ENCODE results near the gene TMEM121B. TPM values are rescaled to one million over a fixed set of nuclear protein-coding genes. Genes with fewer than 3 reads are reported as not detected.

Gene TMEM121B
- total and polyA plus RNA-seq, 3 donors from 2014 or later: 2.2 to 3.3 (median 2.9) TPM

- Histone ChIP-seq H3K36me3 (ENCODE audit: low read depth, missing control alignments) (no peaks in the 10 kb centered on the region), H3K27ac (no peak overlapping the region), H3K4me3 (peak overlapping the region; percentile 18 to 34), H3K27me3 (no peaks in the 10 kb centered on the region), H3K4me1 (no peaks in the 10 kb centered on the region), H3K9me3 (no peaks in the 10 kb centered on the region)
- intact Hi-C loops (cut with DNase I; ENCODE audit: low total_unique reads): no loop called here
- no peak for TF ChIP-seq CTCF (IDR thresholded peaks at IDR 0.05)
- TF ChIP-seq POLR2A (IDR thresholded peaks at IDR 0.05): no peak
- no peak for DNase-seq
- WGBS, 2 donors: 77 to 82% methylated on average over 10 to 42 of the region's 42 CpGs
Observed at GRCh38 chr22:17109113-17109865, 11.9 kb downstream of the TMEM121B start.

GRCh38 chr22:17108256-17109112 is 12.7 kb downstream of the TMEM121B start:
- H3K27me3 ChIP-seq: no peaks in the 10 kb centered on the region
- no peak for TF ChIP-seq CTCF (IDR thresholded peaks at IDR 0.05)
- no peak for TF ChIP-seq POLR2A (IDR thresholded peaks at IDR 0.05)
- intact Hi-C loops (cut with DNase I; ENCODE audit: low total_unique reads): no loop called here
- no peak overlapping the region for H3K27ac ChIP-seq
- no peak for DNase-seq
- H3K36me3 ChIP-seq (ENCODE audit: low read depth, missing control alignments): no peaks in the 10 kb centered on the region
- peak overlapping the region; percentile 18 to 34 for H3K4me3 ChIP-seq
- WGBS, 2 donors: 86 to 88% methylated on average over 8 to 66 of the region's 66 CpGs
- no peaks in the 10 kb centered on the region for H3K4me1 ChIP-seq
- H3K9me3 ChIP-seq: no peaks in the 10 kb centered on the region

GRCh38 chr22:17107547-17107810 is 13.7 kb downstream of the TMEM121B start:
- TF ChIP-seq CTCF (IDR thresholded peaks at IDR 0.05) (no peak), POLR2A (IDR thresholded peaks at IDR 0.05) (no peak)
- H3K27me3 ChIP-seq: no peaks in the 10 kb centered on the region
- no peaks in the 10 kb centered on the region for H3K36me3 ChIP-seq (ENCODE audit: low read depth, missing control alignments)
- 89 to 93% methylated on average over 6 of the region's 6 CpGs for WGBS, 2 donors
- no peaks in the 10 kb centered on the region for H3K4me1 ChIP-seq
- no peak overlapping the region for H3K27ac ChIP-seq
- no peak for DNase-seq
- no peak overlapping the region for H3K4me3 ChIP-seq
- intact Hi-C loops (cut with DNase I; ENCODE audit: low total_unique reads): no loop called here
- no peaks in the 10 kb centered on the region for H3K9me3 ChIP-seq

GRCh38 chr22:17106785-17107546 is 14.2 kb downstream of the TMEM121B start:
- H3K27ac ChIP-seq: no peak overlapping the region
- H3K4me1 ChIP-seq: no peaks in the 10 kb centered on the region
- H3K4me3 ChIP-seq: no peak overlapping the region
- no peak for TF ChIP-seq CTCF (IDR thresholded peaks at IDR 0.05)
- no peak for TF ChIP-seq POLR2A (IDR thresholded peaks at IDR 0.05)
- H3K9me3 ChIP-seq: no peaks in the 10 kb centered on the region
- no peak for DNase-seq
- H3K36me3 ChIP-seq (ENCODE audit: low read depth, missing control alignments): no peaks in the 10 kb centered on the region
- intact Hi-C loops (cut with DNase I; ENCODE audit: low total_unique reads): no loop called here
- 75 to 83% methylated on average over 13 to 15 of the region's 15 CpGs for WGBS, 2 donors
- H3K27me3 ChIP-seq: no peaks in the 10 kb centered on the region

Measured in testis (tissue), 3 donors.